Activated CD4-positive, alpha-beta memory T cell treated with anti-CD3 and anti-CD28 coated beads, Interleukin-2, amount 10 ng/mL, durations not matched to agents 7 days and 5 days (primary cell): Measurements from ENCODE around the gene BCAS3. TPM values are rescaled to one million over a fixed set of nuclear protein-coding genes. Genes with fewer than 3 reads are reported as not detected.

Experiments used
- CTCF ChIA-PET: fragments of 350-600 bp; sonication (Branson Sonifier 250); formaldehyde crosslinking; loops from one replicate; lab custom pipeline; 2021; ENCODE audit warnings: antibody characterized with exemption, inconsistent platforms; lab: Charles Lee
- POLR2A ChIA-PET: fragments of 350-600 bp; sonication (Branson Sonifier 250); formaldehyde crosslinking; loops from one replicate; lab custom pipeline; 2021; ENCODE audit warnings: antibody characterized with exemption; lab: Charles Lee
- DNase-seq: peaks from one replicate; pipeline ENCODE4 v3.0.0-alpha.2; 2020
- H3K27ac Mint-ChIP-seq: one replicate; pipeline ENCODE4 v1.8.0; 2021; ENCODE audit warnings: mild to moderate bottlenecking, mixed read lengths
- H3K27me3 Mint-ChIP-seq: one replicate; pipeline ENCODE4 v1.8.0; 2021; ENCODE audit warnings: mixed read lengths
- H3K36me3 Mint-ChIP-seq: one replicate; pipeline ENCODE4 v1.8.0; 2021; ENCODE audit warnings: low read depth, mixed read lengths
- H3K4me1 Mint-ChIP-seq: one replicate; pipeline ENCODE4 v1.8.0; 2021; ENCODE audit warnings: mixed read lengths
- H3K4me3 Mint-ChIP-seq: one replicate; pipeline ENCODE4 v1.8.0; 2021; ENCODE audit warnings: mild to moderate bottlenecking, mixed read lengths
- H3K9me3 Mint-ChIP-seq: one replicate; pipeline ENCODE4 v1.8.0; 2021; ENCODE audit warnings: mixed read lengths
- total RNA-seq, 2 experiments: library from RNA; stranded (reverse); gene quantifications; one replicate each; pipeline ENCODE4 v1.2.3, GENCODE V29; 2021

BCAS3 gene
- total RNA-seq, 2 experiments from 2014 or later, result 16.2 to 19.8 TPM

GRCh38 chr17:61387011-61387410 is 709.4 kb downstream of the BCAS3 start:
- DNase-seq, result no peak
- Mint-ChIP-seq H3K36me3 (no peaks in the 10 kb centered on the region), H3K9me3 (no peaks in the 10 kb centered on the region), H3K27ac (no peak overlapping the region), H3K4me1 (no peaks in the 10 kb centered on the region), H3K4me3 (no peak overlapping the region), H3K27me3 (peaks cover 2% of the 10 kb centered on the region)
- ChIA-PET POLR2A (no interaction called here), CTCF (no interaction called here)

GRCh38 chr17:61387511-61388305 is 710.1 kb downstream of the BCAS3 start:
- Mint-ChIP-seq H3K36me3 (no peaks in the 10 kb centered on the region), H3K9me3 (no peaks in the 10 kb centered on the region), H3K27me3 (peaks cover 2% of the 10 kb centered on the region), H3K4me3 (no peak overlapping the region), H3K27ac (no peak overlapping the region), H3K4me1 (no peaks in the 10 kb centered on the region)
- CTCF ChIA-PET, result interaction anchor here (1.6 kb wide), 1 partner anchor 416 kb away, joined by 3 read pairs; no protein-coding TSS in a partner anchor
- no peak for DNase-seq
- POLR2A ChIA-PET, result no interaction called here

- ChIA-PET POLR2A (no interaction called here), CTCF (interaction anchor here (1.6 kb wide), 1 partner anchor 417 kb away, joined by 3 read pairs; no protein-coding TSS in a partner anchor)
Measured at GRCh38 chr17:61388561-61389356, 711.1 kb downstream of the BCAS3 start.

GRCh38 chr17:61389670-61390478 is 712.2 kb downstream of the BCAS3 start:
- POLR2A ChIA-PET, result no interaction called here
- Mint-ChIP-seq H3K27ac (no peak overlapping the region), H3K4me1 (no peaks in the 10 kb centered on the region), H3K36me3 (no peaks in the 10 kb centered on the region), H3K27me3 (peaks cover 8% of the 10 kb centered on the region), H3K4me3 (no peak overlapping the region), H3K9me3 (no peaks in the 10 kb centered on the region)
- CTCF ChIA-PET, result interaction anchor here (0.6 to 1.3 kb wide), 3 partner anchors 161 to 600 kb away, joined by 3 to 4 read pairs (median 3); no protein-coding TSS in a partner anchor
- DNase-seq, result peak; percentile 47

More at GRCh38 chr17:61388561-61389356, 711.1 kb downstream of the BCAS3 start:
- H3K9me3 Mint-ChIP-seq, result no peaks in the 10 kb centered on the region
- no peak overlapping the region for H3K27ac Mint-ChIP-seq
- H3K36me3 Mint-ChIP-seq, result no peaks in the 10 kb centered on the region
- no peaks in the 10 kb centered on the region for H3K4me1 Mint-ChIP-seq
- H3K27me3 Mint-ChIP-seq, result peaks cover 2% of the 10 kb centered on the region
- no peak for DNase-seq
- H3K4me3 Mint-ChIP-seq, result no peak overlapping the region

- ChIA-PET CTCF (interaction anchor here (0.6 to 1.3 kb wide), 2 partner anchors 419 to 601 kb away, joined by 3 to 4 read pairs; no protein-coding TSS in a partner anchor), POLR2A (no interaction called here)
- Mint-ChIP-seq H3K27me3 (peaks cover 13% of the 10 kb centered on the region), H3K36me3 (no peaks in the 10 kb centered on the region), H3K4me3 (no peak overlapping the region), H3K4me1 (no peaks in the 10 kb centered on the region), H3K27ac (no peak overlapping the region), H3K9me3 (no peaks in the 10 kb centered on the region)
- DNase-seq, result no peak
Measured at GRCh38 chr17:61390479-61390791, 712.8 kb downstream of the BCAS3 start.

- Mint-ChIP-seq H3K36me3 (no peaks in the 10 kb centered on the region), H3K4me1 (no peaks in the 10 kb centered on the region), H3K4me3 (no peak overlapping the region), H3K27ac (no peak overlapping the region), H3K9me3 (no peaks in the 10 kb centered on the region), H3K27me3 (peaks cover 20% of the 10 kb centered on the region)
- ChIA-PET POLR2A (no interaction called here), CTCF (interaction anchor here (0.6 kb wide), 1 partner anchor 403 kb away, joined by 5 read pairs; no protein-coding TSS in a partner anchor)
- DNase-seq, result no peak
Measured at GRCh38 chr17:61391595-61392291, 714.1 kb downstream of the BCAS3 start.

GRCh38 chr17:61392679-61393078 is 715.0 kb downstream of the BCAS3 start:
- no peaks in the 10 kb centered on the region for H3K9me3 Mint-ChIP-seq
- ChIA-PET POLR2A (no interaction called here), CTCF (no interaction called here)
- no peak overlapping the region for H3K27ac Mint-ChIP-seq
- H3K36me3 Mint-ChIP-seq, result no peaks in the 10 kb centered on the region
- H3K27me3 Mint-ChIP-seq, result peaks cover 23% of the 10 kb centered on the region
- H3K4me3 Mint-ChIP-seq, result no peak overlapping the region
- no peaks in the 10 kb centered on the region for H3K4me1 Mint-ChIP-seq
- DNase-seq, result no peak

GRCh38 chr17:61393550-61393903 is 715.9 kb downstream of the BCAS3 start:
- no peak overlapping the region for H3K27ac Mint-ChIP-seq
- POLR2A ChIA-PET, result no interaction called here
- peaks cover 2% of the 10 kb centered on the region for H3K36me3 Mint-ChIP-seq
- CTCF ChIA-PET, result interaction anchor here (0.8 to 1.3 kb wide), 3 partner anchors 20 to 392 kb away, joined by 3 to 4 read pairs (median 3); no protein-coding TSS in a partner anchor
- peaks cover 6% of the 10 kb centered on the region for H3K4me1 Mint-ChIP-seq
- H3K9me3 Mint-ChIP-seq, result no peaks in the 10 kb centered on the region
- H3K27me3 Mint-ChIP-seq, result peaks cover 31% of the 10 kb centered on the region
- DNase-seq, result no peak
- H3K4me3 Mint-ChIP-seq, result no peak overlapping the region

- CTCF ChIA-PET, result interaction anchor here (0.8 to 1.4 kb wide), 5 partner anchors 18 to 422 kb away, joined by 3 to 6 read pairs (median 4); no protein-coding TSS in a partner anchor
Measured at GRCh38 chr17:61393904-61394629, 716.4 kb downstream of the BCAS3 start.

GRCh38 chr17:61394630-61395408 is 717.2 kb downstream of the BCAS3 start:
- peaks cover 37% of the 10 kb centered on the region for H3K27me3 Mint-ChIP-seq
- POLR2A ChIA-PET, result interaction anchor here (0.7 to 0.9 kb wide), 2 partner anchors 10 to 173 kb away, joined by 3 read pairs; no protein-coding TSS in a partner anchor
- H3K27ac Mint-ChIP-seq, result peak overlapping the region; percentile 24
- no peaks in the 10 kb centered on the region for H3K9me3 Mint-ChIP-seq
- DNase-seq, result no peak
- H3K4me3 Mint-ChIP-seq, result no peak overlapping the region
- peaks cover 10% of the 10 kb centered on the region for H3K4me1 Mint-ChIP-seq
- CTCF ChIA-PET, result interaction anchor here (1.0 to 1.4 kb wide), 4 partner anchors 17 to 423 kb away, joined by 3 to 6 read pairs (median 4); no protein-coding TSS in a partner anchor
- peaks cover 4% of the 10 kb centered on the region for H3K36me3 Mint-ChIP-seq

More at GRCh38 chr17:61393904-61394629, 716.4 kb downstream of the BCAS3 start:
- Mint-ChIP-seq H3K4me3 (no peak overlapping the region), H3K4me1 (peaks cover 9% of the 10 kb centered on the region), H3K27ac (no peak overlapping the region), H3K27me3 (peaks cover 34% of the 10 kb centered on the region), H3K36me3 (peaks cover 4% of the 10 kb centered on the region), H3K9me3 (no peaks in the 10 kb centered on the region)
- POLR2A ChIA-PET, result interaction anchor here (0.9 kb wide), 1 partner anchor 172 kb away, joined by 3 read pairs; no protein-coding TSS in a partner anchor
- DNase-seq, result no peak
